H1 (cell line): Measurements from ENCODE around the gene SMTN. TPM values are rescaled to one million over a fixed set of nuclear protein-coding genes. Genes with fewer than 3 reads are reported as not detected.

Source experiments
- CTCF ChIA-PET: fragments of 300-600 bp; sonication (Branson Sonifier 250); formaldehyde crosslinking; loops from one replicate; lab custom pipeline; 2021; ENCODE audit not compliant: partially characterized antibody; lab: Charles Lee
- POLR2A ChIA-PET: fragments of 300-600 bp; sonication (Branson Sonifier 250); formaldehyde crosslinking; loops from one replicate; lab custom pipeline; 2021; ENCODE audit warnings: inconsistent platforms; ENCODE audit not compliant: partially characterized antibody; lab: Charles Lee
- DNase-seq, 2 experiments: peaks; one replicate each; pipeline versions ENCODE4 v3.0.0 to v3.0.0-alpha.2; 2010 to 2022; ENCODE audit warnings: low spot score in 2 of 2, low read depth in 1 of 2, mixed read lengths in 1 of 2
- FAIRE-seq: peaks from 2 replicates; lab custom pipeline; 2011; peaks lifted over from hg19 to GRCh38; lab: Jason Lieb, UNC
- H2AFZ ChIP-seq: 2 replicates; pipeline ENCODE4 v1.8.1; 2012; ENCODE audit warnings: low read length, inconsistent platforms
- H2AK5ac ChIP-seq: 2 replicates; pipeline ENCODE4 v1.6.1; 2013; ENCODE audit warnings: low read depth, low read length
- H2BK120ac ChIP-seq: replicated peaks from 2 replicates; pipeline ENCODE3; 2013; ENCODE audit warnings: low read depth, low read length, inconsistent platforms
- H2BK12ac ChIP-seq: 2 replicates; pipeline ENCODE4 v1.6.1; 2013; ENCODE audit warnings: low read depth, low read length
- H2BK15ac ChIP-seq: 2 replicates; pipeline ENCODE4 v1.6.1; 2013; ENCODE audit warnings: low read length
- H2BK20ac ChIP-seq: 2 replicates; pipeline ENCODE4 v1.6.1; 2013; ENCODE audit warnings: low read length
- H2BK5ac ChIP-seq: 2 replicates; pipeline ENCODE4 v1.6.1; 2013; ENCODE audit warnings: low read depth, low read length
- H3K14ac ChIP-seq: 2 replicates; pipeline ENCODE4 v1.6.1; 2013; ENCODE audit warnings: inconsistent platforms; ENCODE audit not compliant: insufficient read length
- H3K18ac ChIP-seq: 2 replicates; pipeline ENCODE4 v1.6.1; 2013; ENCODE audit warnings: low read length; ENCODE audit errors: extremely low read depth
- H3K23ac ChIP-seq: 2 replicates; pipeline ENCODE4 v1.6.1; 2013; ENCODE audit warnings: inconsistent platforms; ENCODE audit not compliant: insufficient read length
- H3K23me2 ChIP-seq: 2 replicates; pipeline ENCODE4 v1.6.1; 2013; ENCODE audit warnings: low read depth, low read length
- H3K27ac ChIP-seq: 2 replicates; pipeline ENCODE4 v1.6.1; 2011; ENCODE audit warnings: low read depth, low read length, inconsistent platforms
- H3K27me3 ChIP-seq, 4 experiments: replicated peaks in 1 of 4; 1 replicate in 1 of 4; 2 replicates in 3 of 4; pipeline versions ENCODE4 v1.6.1 to v1.8.1; 2011 to 2013; ENCODE audit warnings: low read length in 3 of 4, mild to moderate bottlenecking in 3 of 4, inconsistent platforms in 2 of 4, mixed read lengths in 2 of 4, moderate library complexity in 1 of 4; ENCODE audit not compliant: control insufficient read depth in 3 of 4, insufficient read depth in 3 of 4; ENCODE audit errors: extremely low read depth in 1 of 4
- H3K36me3 ChIP-seq, 4 experiments: 2 replicates each; pipeline versions ENCODE4 v1.6.1 to v1.8.1; 2011 to 2013; ENCODE audit warnings: mild to moderate bottlenecking in 4 of 4, low read length in 3 of 4, moderate library complexity in 2 of 4, control low read depth in 1 of 4, inconsistent platforms in 1 of 4; ENCODE audit not compliant: insufficient read depth in 4 of 4, control insufficient read depth in 2 of 4
- H3K4ac ChIP-seq: replicated peaks from 2 replicates; pipeline ENCODE3; 2013; ENCODE audit warnings: low read length, low read depth, mixed read lengths, inconsistent platforms; ENCODE audit not compliant: insufficient read length
- H3K4me1 ChIP-seq, 4 experiments: replicated peaks in 1 of 4; 1 replicate in 1 of 4; 2 replicates in 3 of 4; pipeline versions ENCODE4 v1.6.1 to v1.8.1; 2011 to 2013; ENCODE audit warnings: low read length in 3 of 4, inconsistent platforms in 2 of 4, mixed read lengths in 1 of 4; ENCODE audit not compliant: insufficient read depth in 4 of 4, control insufficient read depth in 3 of 4
- H3K4me2 ChIP-seq, 2 experiments: 2 replicates each; pipeline versions ENCODE4 v1.6.1 to v1.8.1; 2011 to 2013; ENCODE audit warnings: low read depth in 2 of 2, low read length in 2 of 2, control low read depth in 1 of 2, inconsistent platforms in 1 of 2, mild to moderate bottlenecking in 1 of 2; ENCODE audit not compliant: insufficient read depth in 1 of 2
- H3K4me3 ChIP-seq, 4 experiments: fragments of 200-600, 300-600 bp in 1 of 4; sonication (generic), shearing (Covaris generic), sonication (Bioruptor Twin) in 1 of 4; 2 replicates each; pipeline versions ENCODE4 v1.5.1 to v1.8.1; 2011 to 2016; ENCODE audit warnings: low read length in 4 of 4, low read depth in 3 of 4, control low read depth in 2 of 4, inconsistent platforms in 2 of 4, mild to moderate bottlenecking in 2 of 4, mixed read lengths in 1 of 4, moderate library complexity in 1 of 4; ENCODE audit not compliant: insufficient read depth in 2 of 4; ENCODE audit errors: extremely low read depth in 1 of 4
- H3K56ac ChIP-seq: replicated peaks from 2 replicates; pipeline ENCODE3; 2013; ENCODE audit warnings: low read depth, mild to moderate bottlenecking, mixed read lengths, low read length, inconsistent platforms; ENCODE audit not compliant: insufficient read length
- H3K79me1 ChIP-seq: 2 replicates; pipeline ENCODE4 v1.6.1; 2013; ENCODE audit warnings: low read depth, low read length, control low read depth
- H3K79me2 ChIP-seq, 2 experiments: 2 replicates each; pipeline versions ENCODE4 v1.6.1 to v1.8.1; 2012 to 2013; ENCODE audit warnings: low read length in 2 of 2, mild to moderate bottlenecking in 2 of 2, inconsistent platforms in 1 of 2; ENCODE audit not compliant: insufficient read depth in 2 of 2, control insufficient read depth in 1 of 2
- H3K9ac ChIP-seq, 4 experiments: replicated peaks in 1 of 4; 1 replicate in 1 of 4; 2 replicates in 3 of 4; pipeline versions ENCODE4 v1.6.1 to v1.8.1; 2011 to 2013; ENCODE audit warnings: low read depth in 3 of 4, low read length in 3 of 4, control low read depth in 2 of 4, mild to moderate bottlenecking in 2 of 4, moderate library complexity in 2 of 4, inconsistent platforms in 1 of 4; ENCODE audit errors: extremely low read depth in 1 of 4
- H3K9me3 ChIP-seq, 2 experiments: 2 replicates each; pipeline versions ENCODE4 v1.6.1 to v1.8.1; 2012 to 2013; ENCODE audit warnings: mild to moderate bottlenecking in 2 of 2, moderate library complexity in 2 of 2, control low read depth in 1 of 2, inconsistent platforms in 1 of 2, low read depth in 1 of 2, low read length in 1 of 2, mixed read lengths in 1 of 2; ENCODE audit not compliant: insufficient read depth in 2 of 2
- H4K20me1 ChIP-seq, 2 experiments: replicated peaks in 1 of 2; 2 replicates each; pipeline versions ENCODE3 to v1.8.1; 2011 to 2013; ENCODE audit warnings: inconsistent platforms in 2 of 2, low read length in 2 of 2, mild to moderate bottlenecking in 1 of 2; ENCODE audit not compliant: insufficient read depth in 2 of 2, control insufficient read depth in 1 of 2
- H4K5ac ChIP-seq: 2 replicates; pipeline ENCODE4 v1.6.1; 2013; ENCODE audit warnings: low read length, low read depth, mixed read lengths, inconsistent platforms; ENCODE audit not compliant: insufficient read length
- H4K8ac ChIP-seq: 2 replicates; pipeline ENCODE4 v1.8.0; 2013; ENCODE audit warnings: mild to moderate bottlenecking, moderate library complexity, low read length, inconsistent platforms; ENCODE audit not compliant: insufficient read depth; ENCODE audit errors: extremely low read depth
- H4K91ac ChIP-seq: replicated peaks from 2 replicates; pipeline ENCODE3; 2013; ENCODE audit warnings: low read length, mixed read lengths, inconsistent platforms; ENCODE audit not compliant: insufficient read length
- BACH1 ChIP-seq: IDR thresholded peaks from 2 replicates; pipeline ENCODE4 v1.6.1; 2012; ENCODE audit warnings: low read length, improper control_type of control experiment
- CHD1 ChIP-seq: IDR thresholded peaks from 2 replicates; pipeline ENCODE4 v1.6.1; 2012; ENCODE audit warnings: low read depth, low read length, improper control_type of control experiment
- CHD2 ChIP-seq: IDR thresholded peaks from 2 replicates; pipeline ENCODE4 v1.6.1; 2012; ENCODE audit warnings: low read length, improper control_type of control experiment
- CTBP2 ChIP-seq: IDR thresholded peaks from 2 replicates; pipeline ENCODE4 v1.7.0; 2011; ENCODE audit warnings: borderline replicate concordance, mild to moderate bottlenecking, moderate library complexity, mixed read lengths, low read length; ENCODE audit not compliant: insufficient read depth, insufficient read length
- EZH2 ChIP-seq: fragments of 200-600 bp; sonication (generic); IDR thresholded peaks from 2 replicates; pipeline ENCODE4 v1.7.1; 2012; ENCODE audit warnings: low read depth, mild to moderate bottlenecking, moderate library complexity, low read length, inconsistent platforms; ENCODE audit not compliant: severe bottlenecking
- MAFK ChIP-seq: IDR thresholded peaks from 2 replicates; pipeline ENCODE4 v1.6.1; 2012; ENCODE audit warnings: low read depth, mild to moderate bottlenecking, improper control_type of control experiment, low read length
- PHF8 ChIP-seq: fragments of 200-600 bp; sonication (generic); conservative IDR thresholded peaks from 2 replicates; pipeline ENCODE4 v1.7.1; 2012; ENCODE audit warnings: low read depth, mild to moderate bottlenecking, inconsistent platforms, low read length, moderate library complexity
- RBBP5 ChIP-seq: IDR thresholded peaks from 2 replicates; pipeline ENCODE4 v1.7.1; 2012; ENCODE audit warnings: low read depth, mild to moderate bottlenecking, inconsistent platforms, low read length, moderate library complexity, borderline replicate concordance
- RXRA ChIP-seq: IDR thresholded peaks from 2 replicates; pipeline ENCODE4 v1.6.1; 2011; ENCODE audit warnings: low read depth, mild to moderate bottlenecking, low read length, moderate library complexity; ENCODE audit not compliant: insufficient read depth
- TCF12 ChIP-seq: IDR thresholded peaks from 2 replicates; pipeline ENCODE4 v1.6.1; 2011; ENCODE audit warnings: low read depth, mild to moderate bottlenecking, low read length
- WGBS, 2 experiments: shearing (Covaris generic) in 1 of 2; methylation state at CpG; one replicate each; pipeline versions ENCODE4 v1.1.6 to v1.1.7; 2013 to 2015; ENCODE audit warnings: low lambda C conversion rate in 2 of 2, mixed read lengths in 2 of 2, inconsistent platforms in 1 of 2, low coverage in 1 of 2, missing lambda C conversion rate in 1 of 2; ENCODE audit not compliant: insufficient replicate concordance in 2 of 2, insufficient coverage in 1 of 2, insufficient read length in 1 of 2; ENCODE audit errors: extremely low coverage in 1 of 2, missing lambda C conversion rate in 1 of 2; 5-methylcytosine and 5-hydroxymethylcytosine counted together
- polyA plus RNA-seq, 7 experiments: library from polyadenylated mRNA; depleted of rRNA in 3 of 7; stranded (reverse) in 5 of 7; unstranded in 2 of 7; fragments of >200 nt in 5 of 7; fragments of 200-250 nt in 2 of 7; gene quantifications; 1 replicate in 5 of 7; 2 replicates in 1 of 7; 4 replicates in 1 of 7; pipeline versions ENCODE4 v1.2.1 to v1.2.3, GENCODE V29; 2011 to 2013; ENCODE audit warnings: missing spikeins in 2 of 7, mixed read lengths in 2 of 7
- total RNA-seq: library from RNA; stranded (reverse); fragmentation: NEBNext Ultra II Directional; extraction: Animal tissue kit (Norgen Biotek cat#: 25700); gene quantifications from 2 replicates; pipeline ENCODE4 v1.2.1, GENCODE V29; 2021
- TF ChIP-seq, protein P1 (sequence below): IDR thresholded peaks from 2 replicates; pipeline ENCODE4 v1.6.1; 2011; ENCODE audit warnings: low read depth, mild to moderate bottlenecking, low read length; ENCODE audit not compliant: insufficient read depth

The SMTN gene
- total and polyA plus RNA-seq, 2 of the 8 experiments (the other 6 are each of a cell fraction or from before 2014, with no cell fraction given): 12.3 to 20.8 TPM

DNA sequence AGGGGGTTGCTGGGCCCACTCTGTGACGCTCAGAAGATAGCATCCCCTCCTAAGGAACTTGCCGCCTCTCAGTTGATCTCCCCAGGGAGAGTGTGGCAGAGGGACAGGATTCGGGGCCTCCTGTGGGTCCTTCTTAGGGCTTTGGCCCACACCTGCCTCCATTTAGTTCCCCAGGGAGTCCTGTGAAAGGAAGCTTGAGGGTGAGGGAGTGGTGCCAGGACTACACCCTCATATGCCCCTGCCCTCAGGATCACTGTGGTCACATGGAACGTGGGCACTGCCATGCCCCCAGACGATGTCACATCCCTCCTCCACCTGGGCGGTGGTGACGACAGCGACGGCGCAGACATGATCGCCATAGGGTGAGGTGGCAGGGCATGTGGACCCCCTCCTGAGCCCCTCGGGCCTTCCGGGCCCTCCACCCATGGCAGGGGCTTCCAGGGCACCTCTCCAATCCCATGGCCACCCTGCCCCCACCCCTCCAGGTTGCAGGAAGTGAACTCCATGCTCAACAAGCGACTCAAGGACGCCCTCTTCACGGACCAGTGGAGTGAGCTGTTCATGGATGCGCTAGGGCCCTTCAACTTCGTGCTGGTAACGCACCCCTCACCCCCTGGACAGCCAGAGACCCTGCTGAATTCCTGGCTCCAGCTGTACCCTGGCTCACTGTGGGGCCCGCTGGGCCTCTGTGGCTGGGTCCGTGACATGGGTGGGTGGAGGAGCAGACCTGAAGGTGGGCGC lies 45.2 kb downstream of the SMTN start:
- POLR2A ChIA-PET: interaction anchor here (0.9 to 1.4 kb wide), 4 partner anchors 11 to 23 kb away, joined by 3 to 4 read pairs (median 4); partner anchors contain the start of gene PLA2G3
- FAIRE-seq: no peak
- TF ChIP-seq CTBP2 (no peak), MAFK (no peak), CHD2 (no peak), EZH2 (no peak), PHF8 (no peak), RXRA (no peak), BACH1 (no peak), TCF12 (no peak), RBBP5 (no peak), CHD1 (no peak)
- TF ChIP-seq, protein P1, sequence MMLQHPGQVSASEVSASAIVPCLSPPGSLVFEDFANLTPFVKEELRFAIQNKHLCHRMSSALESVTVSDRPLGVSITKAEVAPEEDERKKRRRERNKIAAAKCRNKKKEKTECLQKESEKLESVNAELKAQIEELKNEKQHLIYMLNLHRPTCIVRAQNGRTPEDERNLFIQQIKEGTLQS: no peak

More for the DNA sequence above, 45.2 kb downstream of the SMTN start:
- Histone ChIP-seq H2BK20ac (peak overlapping the region; percentile 90; the same call in 1 of the 2 replicates), H4K20me1 (no peaks in the 10 kb centered on the region), H3K4me3 (no peak overlapping the region), H3K9me3 (no peaks in the 10 kb centered on the region), H3K4ac (no peak overlapping the region), H3K4me2 (no peak overlapping the region; a peak in 1 of 4 replicates), H3K56ac (no peak overlapping the region), H3K4me1 (peaks cover 0 to 29% (median 12%) of the 10 kb centered on the region in 4 experiments; a peak in 6 of 7 replicates), H2AFZ (no peak overlapping the region), H3K27ac (no peak overlapping the region), H3K79me1 (no peaks in the 10 kb centered on the region), H3K79me2 (no peaks in the 10 kb centered on the region), H3K36me3 (no peaks in the 10 kb centered on the region), H3K27me3 (no peaks in the 10 kb centered on the region), H3K9ac (no peak overlapping the region), H2BK120ac (no peak overlapping the region), H2BK15ac (peak overlapping the region; percentile 98; the same call in 1 of the 2 replicates), H4K8ac (0 out of 2 replicates have a peak overlapping the region, but pooled peaks have one; percentile 29), H3K23ac (no peak overlapping the region), H2AK5ac (0 out of 2 replicates have a peak overlapping the region, but pooled peaks have one; percentile 40), H3K18ac (peak overlapping the region; percentile 71; the same call in 1 of the 2 replicates), H3K23me2 (no peaks in the 10 kb centered on the region; the same call in 1 of the 2 replicates), H4K91ac (peak overlapping the region; percentile 86), H3K14ac (no peak overlapping the region), H2BK5ac (peak overlapping the region; percentile 66; the same call in 1 of the 2 replicates), H4K5ac (no peak overlapping the region), H2BK12ac (peak overlapping the region; percentile 99; the same call in 1 of the 2 replicates)
- 88% methylated on average over 21 of the region's 22 CpGs; no CpG with 5 or more reads in 1 of the 2 experiments for WGBS, 2 experiments
- CTCF ChIA-PET: interaction anchor here (0.6 to 2.7 kb wide), 3 partner anchors 18 to 176 kb away, joined by 3 to 23 read pairs (median 6); partner anchors contain the start of gene SELENOM
- DNase-seq: no peak
